Stimulated activated CD4-positive, alpha-beta T cell treated with anti-CD3 and anti-CD28 coated beads, Interleukin-12 subunit alpha, Interleukin-12 subunit beta, amount 100 ng/mL, for 24 hours (primary cell): ENCODE data around the gene PPIP5K2.
A peak's percentile ranks its signal among the peaks of the same experiment; 100 is the strongest.
"Not testable (repeated sequence)": the region's sequence is repeated elsewhere in the genome, so short reads cannot be mapped to it uniquely, and the experiment has no call there.

Experiments used
- DNase-seq, 2 experiments: peaks; one replicate each; pipeline ENCODE4 v3.0.0-alpha.2; 2020; ENCODE audit warnings: low read depth in 2 of 2

PPIP5K2 gene

DNA sequence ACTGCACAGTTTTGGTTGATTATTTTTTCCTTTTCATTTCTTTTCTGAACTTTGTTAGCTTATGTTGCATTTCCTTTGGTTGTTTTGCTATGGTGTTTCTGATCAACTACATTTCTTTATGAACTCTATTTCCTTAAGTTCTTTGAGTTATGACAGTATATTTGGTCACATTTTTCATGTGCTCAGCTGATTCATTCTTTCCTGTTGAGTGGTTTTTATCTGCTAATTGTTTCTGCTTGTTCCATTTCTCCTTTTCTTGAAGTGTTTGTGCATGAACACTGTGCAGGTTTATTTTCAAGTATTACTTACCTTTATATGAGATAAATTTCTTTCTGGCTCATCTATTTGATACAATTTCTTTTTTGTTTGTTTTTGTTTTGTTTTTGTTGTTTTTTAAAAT, 87.6 kb downstream of the PPIP5K2 start:
- no peak for DNase-seq

DNA sequence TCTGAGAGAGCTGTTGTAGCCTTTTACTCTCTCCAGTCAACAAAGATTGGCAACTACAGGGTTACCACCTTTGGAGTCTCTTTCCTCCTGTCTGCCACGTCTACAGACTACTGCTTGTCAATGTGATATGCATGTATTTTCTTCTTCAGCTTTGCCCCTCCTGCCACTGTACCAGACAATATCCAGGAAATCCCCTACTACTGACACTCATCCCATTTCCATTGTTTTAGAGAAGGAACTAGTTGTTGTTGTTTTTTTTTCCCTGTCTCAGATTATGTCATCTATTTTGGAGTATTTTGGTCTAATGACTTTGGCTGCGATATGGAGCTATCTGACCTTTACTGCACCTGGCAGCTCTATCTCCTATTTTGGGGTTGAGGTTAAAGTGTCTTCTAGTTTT, 88.4 kb downstream of the PPIP5K2 start:
- no peak for DNase-seq

DNA sequence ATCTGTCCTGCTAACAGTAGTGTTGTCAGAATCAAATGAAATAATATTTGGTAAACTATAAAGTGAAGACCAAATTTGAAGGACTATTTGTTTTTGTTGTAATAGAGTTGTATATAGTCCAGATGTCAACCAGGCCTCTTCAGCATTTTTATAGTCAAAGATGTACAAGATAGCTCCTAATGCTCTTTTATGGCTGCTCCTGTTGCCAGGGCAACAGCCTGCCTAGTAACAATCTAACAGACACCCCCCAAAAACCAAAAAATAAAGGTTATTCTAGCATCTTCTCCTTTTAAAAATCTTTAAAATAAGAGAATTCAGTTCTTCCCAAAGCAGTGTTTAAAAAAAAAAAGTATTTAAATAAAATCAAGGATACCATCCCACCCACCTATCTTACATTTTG, 89.0 kb downstream of the PPIP5K2 start:
- no peak for DNase-seq

DNA sequence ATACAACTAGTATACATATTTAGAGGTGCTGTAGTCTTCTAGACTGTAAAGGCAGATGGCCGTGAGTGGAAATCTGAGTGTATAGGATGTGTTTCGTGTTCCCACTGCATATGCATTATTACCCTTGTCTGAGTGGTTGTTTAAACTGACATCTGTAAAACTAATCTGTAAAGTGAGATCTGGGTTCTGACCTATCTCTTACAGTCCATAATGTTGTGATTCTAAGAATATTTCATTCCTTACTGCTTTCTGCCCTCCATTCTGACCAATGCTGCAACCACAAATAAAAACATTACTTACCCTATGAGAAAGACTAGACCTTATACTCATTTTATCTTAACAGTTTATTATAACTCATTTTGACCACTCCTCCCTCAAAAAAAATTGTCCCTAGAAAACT, 90.9 kb downstream of the PPIP5K2 start:
- no peak for DNase-seq

DNA sequence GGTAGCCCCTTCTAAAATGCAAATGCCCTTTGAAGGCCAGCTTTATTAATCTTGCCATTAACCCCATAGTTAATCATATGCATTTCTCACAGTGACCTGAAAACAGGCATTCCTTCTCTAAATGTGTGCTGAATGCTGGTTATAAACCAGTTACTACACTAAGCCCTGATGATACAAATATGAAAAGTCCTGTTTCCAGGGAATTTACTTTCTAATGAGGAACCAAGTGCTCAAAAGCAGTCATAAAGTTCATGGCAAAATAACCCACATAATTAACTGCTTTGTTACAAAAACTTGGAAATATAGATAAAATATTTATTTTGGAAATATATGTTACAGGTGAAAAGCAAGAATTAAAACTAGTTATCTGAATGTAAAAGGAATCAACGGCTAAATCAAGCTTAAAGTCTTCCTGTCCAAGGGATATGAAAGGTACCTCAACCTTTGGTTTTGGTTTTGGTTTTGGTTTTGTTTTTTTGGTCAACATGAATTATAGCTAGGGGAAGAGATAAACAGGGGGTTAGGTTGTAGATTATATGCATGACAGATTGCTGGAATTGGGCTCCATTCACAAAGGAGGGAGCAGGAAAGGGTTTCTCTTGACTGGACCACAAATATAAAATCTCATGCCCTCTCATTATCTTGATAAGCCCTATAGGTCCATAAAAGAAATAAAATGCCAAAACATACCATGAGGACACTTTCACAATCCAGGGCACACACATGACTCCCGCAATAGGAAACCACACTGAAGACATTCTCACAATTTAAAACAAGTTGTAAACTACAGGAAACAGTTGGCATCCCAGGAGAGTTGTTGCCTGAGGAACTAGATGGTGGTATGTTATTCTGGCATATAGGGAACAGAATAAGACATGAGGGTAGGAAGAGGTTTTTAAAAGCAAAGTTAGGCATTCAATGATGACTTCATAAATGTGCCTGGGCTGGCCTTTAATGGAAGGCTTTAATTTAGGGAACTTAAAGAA, 91.8 kb downstream of the PPIP5K2 start:
- no peak for DNase-seq

DNA sequence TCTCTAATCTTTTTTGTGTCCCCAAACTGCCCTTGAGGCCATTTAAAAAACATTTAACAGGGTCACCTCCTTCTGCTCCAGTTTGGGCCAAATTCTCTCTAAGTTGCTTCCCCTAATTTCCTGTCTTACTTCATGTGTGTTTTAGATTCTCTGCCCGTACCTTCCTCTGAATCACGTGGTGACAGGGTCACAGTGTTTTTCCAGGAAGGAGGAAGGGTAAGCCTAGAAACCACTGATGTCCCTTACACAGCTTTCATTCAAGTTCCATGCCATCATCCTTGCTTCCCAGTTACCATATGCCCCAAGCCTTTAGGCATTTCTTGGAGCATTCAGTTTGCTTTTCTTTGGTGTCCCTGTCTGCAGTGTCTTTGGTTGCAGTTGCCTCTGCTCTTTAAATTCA, 96.0 kb downstream of the PPIP5K2 start:
- DNase-seq, result no peak

DNA sequence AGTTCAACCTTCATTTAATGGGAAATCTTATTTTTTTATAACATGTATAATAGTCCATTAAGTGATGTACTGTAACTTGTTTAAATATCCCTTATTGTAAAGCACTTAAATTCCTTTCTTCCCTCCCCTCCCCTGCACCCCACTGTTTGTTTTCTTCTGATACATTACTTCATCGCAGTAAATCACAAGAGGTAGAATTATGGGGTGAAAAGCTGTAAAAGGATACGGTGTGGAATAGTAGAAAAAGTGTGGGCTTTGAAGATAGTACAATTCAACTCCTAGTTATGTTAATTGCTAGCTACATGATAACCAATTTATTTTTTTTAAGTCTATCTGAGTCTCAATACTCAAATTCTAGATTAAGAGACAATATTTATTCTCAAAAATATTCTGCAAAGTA, 96.6 kb downstream of the PPIP5K2 start:
- DNase-seq, result no peak

DNA sequence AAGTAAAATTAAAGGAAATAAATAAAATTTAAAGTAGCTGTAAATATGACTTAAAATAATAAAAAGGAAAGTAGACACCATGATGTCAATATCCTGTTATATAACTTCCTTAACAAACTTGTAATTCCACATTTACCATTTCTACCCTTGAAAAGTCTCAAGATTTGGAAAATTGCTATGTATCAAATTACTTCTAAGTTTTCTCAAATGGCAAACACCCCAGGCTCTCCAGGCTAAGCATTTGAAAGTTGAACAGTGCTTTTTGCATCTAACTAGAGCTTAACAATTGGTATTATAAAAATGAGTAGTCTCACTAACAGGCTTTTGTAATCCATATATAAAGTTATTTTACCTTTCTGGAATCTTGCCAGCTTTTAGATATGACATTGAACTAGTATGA, 97.0 kb downstream of the PPIP5K2 start:
- DNase-seq, result no peak

DNA sequence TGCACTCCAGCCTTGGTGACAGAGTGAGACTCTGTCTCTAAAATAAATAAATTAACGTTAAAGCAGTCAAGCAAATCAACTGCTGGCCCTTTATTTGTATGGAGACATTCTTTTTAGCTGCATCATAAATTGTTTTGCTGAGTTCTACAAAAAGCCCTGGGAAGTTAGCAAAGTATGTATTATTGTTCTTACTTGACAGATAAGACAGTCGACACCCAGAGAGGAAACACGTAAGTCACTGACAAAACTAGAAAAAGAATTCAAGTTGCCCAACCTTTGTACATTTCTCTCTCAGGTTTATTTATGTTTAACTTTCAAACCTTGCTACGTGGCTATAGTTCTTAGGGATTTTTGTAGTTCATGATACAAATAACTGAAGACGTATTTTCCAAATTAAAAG, 98.1 kb downstream of the PPIP5K2 start:
- DNase-seq, result no peak

DNA sequence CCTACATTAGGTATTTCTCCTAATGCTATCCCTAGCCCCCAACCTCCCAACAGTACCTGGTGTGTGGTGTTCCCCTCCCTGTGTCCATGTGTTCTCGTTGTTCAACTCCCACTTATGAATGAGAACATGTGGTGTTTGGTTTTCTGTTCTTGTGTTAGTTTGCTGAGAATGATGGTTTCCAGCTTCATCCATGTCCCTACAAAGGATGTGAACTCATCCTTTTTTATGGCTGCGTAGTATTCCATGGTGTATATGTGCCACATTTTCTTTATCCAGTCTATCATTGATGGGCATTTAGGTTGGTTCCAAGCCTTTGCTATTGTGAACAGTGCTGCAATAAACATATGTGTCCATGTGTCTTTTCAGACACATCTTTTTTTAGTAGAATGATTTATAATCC, 99.0 kb downstream of the PPIP5K2 start:
- not testable (repeated sequence) for DNase-seq

DNA sequence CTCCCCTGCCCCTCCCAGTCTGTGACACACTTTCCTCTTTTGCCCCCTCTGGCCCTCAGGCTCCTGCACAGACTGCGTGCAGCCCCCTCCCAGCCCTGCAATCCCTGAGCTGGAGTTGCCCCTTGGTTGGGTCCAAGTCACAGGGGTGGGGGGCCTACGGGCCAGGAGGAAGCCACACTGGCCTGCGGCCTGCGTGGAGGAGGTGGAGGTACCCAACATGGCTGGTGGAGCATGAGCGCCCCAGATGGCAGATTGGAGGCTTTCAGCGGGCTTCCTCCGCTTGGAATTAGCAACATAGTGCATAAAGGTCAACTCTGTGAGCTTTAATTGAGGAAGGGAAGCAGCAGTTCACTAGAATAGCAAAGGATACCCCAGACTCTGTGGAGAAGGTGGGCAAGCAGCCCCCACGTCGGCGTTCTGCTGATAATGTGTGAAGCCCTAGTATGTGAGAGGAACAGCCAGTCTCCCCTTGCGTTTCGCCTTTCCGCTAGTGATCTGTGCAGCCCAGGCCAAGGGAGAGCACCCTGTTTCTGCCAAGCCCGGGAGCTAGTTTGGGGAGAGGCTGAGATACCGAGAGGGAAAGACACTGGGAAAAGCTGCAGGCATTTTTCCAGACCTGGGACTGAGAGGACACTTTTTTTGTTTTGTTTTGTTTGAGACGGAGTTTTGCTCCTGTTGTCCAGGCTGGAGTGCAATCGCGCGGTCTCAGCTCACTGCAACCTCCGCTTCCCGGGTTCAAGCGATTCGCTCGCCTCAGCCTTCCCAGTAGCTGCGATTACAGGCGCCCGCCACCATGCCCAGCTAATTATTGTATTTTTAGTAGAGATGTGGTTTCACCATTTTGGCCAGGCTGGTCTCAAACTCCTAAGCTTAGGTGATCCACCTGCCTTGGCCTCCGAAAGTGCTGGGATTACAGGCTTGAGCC, 103.2 kb downstream of the PPIP5K2 start:
- DNase-seq, result no peak

DNA sequence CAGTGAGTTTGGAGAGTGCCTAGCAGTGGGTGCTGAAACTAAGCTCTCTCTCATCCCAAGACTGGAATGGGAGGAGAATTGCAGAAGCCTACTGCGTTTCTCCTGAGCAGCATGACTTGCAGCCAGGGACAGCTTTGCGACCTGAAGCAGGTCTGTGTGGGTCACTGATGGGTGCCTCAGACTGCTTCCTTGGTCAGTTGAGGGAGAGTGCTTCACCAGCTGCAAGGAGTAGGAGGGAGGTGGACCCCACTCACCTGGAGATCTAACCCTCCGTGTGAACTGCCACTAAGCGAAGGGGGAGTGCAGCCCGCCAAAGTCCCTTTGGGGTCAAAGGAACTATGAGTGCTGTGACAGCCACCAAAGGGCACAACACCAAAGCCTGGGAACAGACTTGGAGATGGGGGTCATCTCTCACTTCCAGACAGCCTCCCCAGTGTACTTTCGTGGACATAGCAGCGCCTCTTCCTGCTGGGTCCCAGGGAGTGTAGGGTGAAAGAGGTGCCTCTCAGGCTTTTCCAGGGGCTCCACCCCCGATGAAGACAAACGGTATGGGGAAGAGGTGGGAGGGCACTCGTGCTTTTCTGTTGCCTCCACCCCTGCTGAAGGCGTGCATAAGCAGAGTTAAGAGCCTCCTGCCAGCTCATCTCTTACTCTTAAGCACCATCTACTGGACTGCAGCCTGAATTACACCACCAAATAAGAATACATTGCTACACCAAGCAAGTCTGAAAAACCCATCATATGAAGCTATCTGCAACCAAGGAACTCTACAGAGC, 104.2 kb downstream of the PPIP5K2 start:
- peak in 1 of 2 experiments; percentile 14 for DNase-seq

DNA sequence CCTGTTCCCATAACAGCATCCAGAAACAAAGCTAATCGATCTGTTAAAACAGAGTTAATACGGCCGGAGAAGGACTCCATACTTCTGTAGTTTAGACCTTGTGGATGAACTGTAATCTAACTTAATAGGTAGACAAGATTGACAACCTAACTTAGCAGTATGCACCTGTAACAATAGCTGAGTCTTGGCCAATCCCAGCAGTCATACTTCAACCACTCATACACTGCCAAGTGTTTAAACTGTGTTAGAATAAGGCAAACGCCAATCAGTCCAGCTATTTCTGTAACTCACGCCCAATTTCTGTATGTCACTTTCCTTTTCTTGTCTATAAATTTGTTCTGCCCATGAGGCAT, 104.8 kb downstream of the PPIP5K2 start:
- no peak for DNase-seq

DNA sequence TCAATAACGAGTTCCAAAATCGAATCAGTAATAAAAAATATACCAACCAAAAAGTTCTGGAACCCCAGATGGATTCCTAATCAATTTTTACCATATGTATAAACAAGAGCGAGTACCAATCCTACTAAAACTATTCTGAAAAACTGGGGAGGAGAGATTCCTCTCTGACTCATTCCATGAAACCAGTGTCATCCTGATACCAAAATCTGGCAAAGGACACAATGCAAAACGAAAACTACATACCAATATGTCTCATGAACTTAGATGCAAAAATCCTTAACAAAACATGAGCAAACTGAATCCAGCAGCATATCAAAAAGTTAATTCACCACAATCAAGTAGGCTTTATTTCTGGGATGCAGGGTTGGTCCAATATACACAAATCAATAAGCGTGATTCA, 108.0 kb downstream of the PPIP5K2 start:
- no peak for DNase-seq

DNA sequence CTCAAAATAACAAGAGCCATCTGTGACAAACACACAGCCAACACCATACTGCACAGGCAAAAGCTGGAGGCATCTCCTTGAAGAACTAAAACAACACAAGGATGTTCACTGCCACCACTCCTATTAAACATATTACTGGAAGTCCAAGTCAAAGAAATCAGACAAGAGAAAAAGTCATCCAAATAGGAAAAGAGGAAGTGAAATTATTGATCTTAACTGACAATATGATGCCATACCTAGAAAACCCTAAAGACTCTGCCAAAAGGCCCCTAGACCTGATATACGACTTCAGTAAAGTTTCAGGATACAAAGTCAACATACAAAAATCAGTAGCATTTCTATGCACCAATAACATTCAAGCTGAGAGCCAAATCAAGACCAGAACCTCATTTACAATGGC, 108.5 kb downstream of the PPIP5K2 start:
- no peak for DNase-seq

DNA sequence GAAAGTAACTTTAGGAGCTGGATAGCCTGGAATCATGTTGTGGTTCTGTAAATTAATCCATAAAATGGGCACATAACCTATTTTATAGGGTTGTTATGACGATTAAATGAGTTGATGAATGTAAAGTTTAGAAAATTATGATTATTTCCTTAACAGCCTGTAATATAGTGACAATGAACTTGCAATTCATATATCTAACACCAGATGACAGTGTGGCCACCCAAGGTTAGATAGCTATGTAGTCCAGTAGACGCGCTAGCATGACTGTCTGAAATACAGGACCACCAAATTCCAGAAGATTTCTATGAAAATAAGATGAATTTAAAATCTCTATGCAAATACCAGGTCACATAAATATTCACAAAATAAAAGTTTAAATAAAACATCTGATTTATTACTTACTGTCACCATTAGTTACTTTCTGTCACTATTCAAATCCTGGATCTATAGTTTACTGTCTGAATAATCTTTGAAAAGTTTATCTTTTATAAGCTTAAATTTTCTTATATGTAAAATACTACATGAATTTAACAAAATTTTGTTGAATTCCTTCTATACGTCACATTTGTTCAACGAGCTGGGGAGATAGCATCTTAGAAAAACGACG, 112.4 kb downstream of the PPIP5K2 start:
- DNase-seq, result no peak

DNA sequence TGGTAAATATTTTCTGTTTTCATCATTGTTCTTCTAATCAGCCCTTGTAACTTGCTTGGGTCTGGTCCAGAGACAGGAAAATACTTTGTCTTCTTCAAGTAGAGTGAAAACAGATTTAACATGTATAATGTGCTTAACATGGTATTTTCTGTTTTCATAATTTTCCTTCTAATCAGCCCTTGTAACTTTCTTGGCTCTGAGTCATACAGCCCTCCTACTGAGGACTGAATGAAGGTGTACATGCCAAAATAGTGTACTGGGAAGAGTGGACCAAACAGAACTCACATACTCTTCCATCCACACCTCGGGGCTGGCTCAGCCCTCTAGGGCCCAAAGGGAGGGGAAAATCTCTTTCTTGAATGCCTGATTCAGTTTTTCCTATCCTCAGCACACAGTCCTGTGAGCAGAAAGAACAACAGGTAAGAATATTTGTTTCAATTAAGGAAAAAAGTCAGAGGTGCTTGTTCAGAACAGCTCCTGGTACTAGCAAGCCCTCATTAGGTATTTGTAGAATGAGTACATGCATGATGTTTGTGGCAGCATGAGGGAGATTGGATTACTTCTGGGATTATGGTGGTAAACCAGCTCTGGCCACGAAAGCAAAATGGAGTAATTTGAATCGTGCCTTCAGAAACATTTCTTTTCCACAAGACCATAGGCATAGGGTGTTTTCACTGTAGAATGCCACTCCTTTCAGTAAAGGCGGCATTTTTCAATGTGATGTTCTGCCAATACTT, 114.3 kb downstream of the PPIP5K2 start:
- no peak for DNase-seq

DNA sequence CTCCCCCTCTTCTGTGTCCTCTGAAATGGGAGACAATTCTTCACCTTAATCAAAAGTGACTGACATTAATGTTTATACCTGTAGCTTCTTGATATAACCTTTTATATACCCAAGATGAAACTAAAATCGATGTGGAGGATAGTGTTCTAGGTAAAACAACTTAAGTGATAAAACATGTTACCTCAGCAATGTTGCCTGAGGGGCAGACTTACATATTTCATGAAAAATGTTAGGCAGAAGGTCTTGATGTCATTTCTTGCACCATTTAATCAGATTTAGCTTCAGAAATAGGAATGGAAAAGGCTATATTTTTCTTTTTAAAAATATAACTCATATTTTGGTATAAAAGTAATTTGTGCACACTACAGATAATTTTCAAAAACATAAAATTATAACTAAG, 115.8 kb downstream of the PPIP5K2 start:
- DNase-seq, result no peak

DNA sequence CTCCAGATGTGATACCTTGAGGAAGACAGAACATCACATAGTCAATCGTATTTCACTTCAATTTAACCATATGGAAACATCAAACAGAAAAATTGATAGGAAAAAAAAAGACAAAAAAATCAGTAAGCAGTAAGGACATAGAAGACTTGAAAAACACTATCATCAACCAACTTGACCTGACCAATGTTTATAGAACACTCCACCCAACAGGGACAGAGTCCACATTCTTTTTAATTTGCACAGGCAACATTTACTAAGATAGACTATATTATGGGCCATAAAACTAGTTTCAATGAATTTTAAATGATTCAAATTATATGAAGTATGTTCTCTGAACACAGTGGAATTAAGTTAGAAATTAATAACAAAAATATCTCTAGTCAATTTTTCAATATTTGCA, 117.7 kb downstream of the PPIP5K2 start:
- no peak for DNase-seq

DNA sequence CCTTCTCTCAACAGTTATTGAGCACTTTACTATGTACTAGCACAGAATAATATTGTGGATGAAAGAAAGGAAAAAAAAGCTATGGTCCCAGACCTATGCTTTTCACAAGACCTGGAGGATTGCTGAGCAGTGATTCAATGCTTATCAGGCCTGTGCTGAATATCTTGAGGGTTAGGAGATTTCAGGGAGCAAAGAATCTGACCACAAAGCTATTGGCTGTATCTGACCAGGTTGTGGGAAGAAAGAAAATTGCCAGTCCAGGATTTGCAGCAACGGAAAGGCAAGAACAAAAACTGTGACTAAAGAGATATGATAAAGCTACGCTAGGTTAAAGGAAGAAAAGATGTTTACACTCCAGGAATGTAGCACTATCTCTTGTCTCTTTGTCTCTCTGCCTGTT, 123.6 kb downstream of the PPIP5K2 start:
- DNase-seq, result no peak

DNA sequence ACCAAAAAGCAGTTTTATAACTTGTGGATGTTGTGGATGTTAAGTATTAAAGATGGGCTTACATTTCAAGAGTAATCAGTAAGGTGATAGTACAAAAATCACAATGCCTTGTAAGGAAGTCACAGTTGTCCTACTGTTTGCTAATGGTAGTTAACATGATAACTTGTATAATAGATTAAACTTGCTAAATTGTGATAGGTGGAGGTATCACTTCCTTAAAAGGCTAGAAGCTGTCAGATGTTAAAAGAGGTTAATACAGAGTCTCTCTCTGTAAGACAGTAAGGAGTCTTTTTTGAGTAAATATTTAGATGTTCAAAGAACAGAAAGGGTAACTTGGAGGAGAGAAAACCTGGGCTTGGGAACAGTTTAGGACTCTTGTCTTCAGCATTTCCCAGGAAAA, 124.3 kb downstream of the PPIP5K2 start:
- no peak for DNase-seq
